ENCODE measurements around the gene CCNG1. TPM values are rescaled to one million over a fixed set of nuclear protein-coding genes. Genes with fewer than 3 reads are reported as not detected.

Gene CCNG1
- total RNA-seq, 1 donor from 2014 or later: 214 TPM

- Histone ChIP-seq H3K9ac (ENCODE audit: low read length) (no peak overlapping the region), H4K20me1 (ENCODE audit: insufficient read depth, low read length) (no peaks in the 10 kb centered on the region), H3K4me1 (ENCODE audit: insufficient read depth, low read length) (no peaks in the 10 kb centered on the region), H3K4me2 (ENCODE audit: low read length) (no peak overlapping the region), H3K4me3 (ENCODE audit: insufficient read depth, low read depth, low read length) (no peak overlapping the region), H2AFZ (ENCODE audit: low read depth, low read length) (no peak overlapping the region), H3K36me3 (ENCODE audit: insufficient read depth, low read length) (peaks cover 16% of the 10 kb centered on the region), H3K27me3 (ENCODE audit: insufficient read depth, low read length) (no peaks in the 10 kb centered on the region), H3K9me3 (ENCODE audit: insufficient read depth, low read depth, low read length) (no peaks in the 10 kb centered on the region), H3K79me2 (ENCODE audit: insufficient read depth, low read length) (no peaks in the 10 kb centered on the region), H3K27ac (ENCODE audit: low read depth, low read length) (no peak overlapping the region)
- no peaks in the 10 kb centered on the region for H3K27me3 Mint-ChIP-seq (ENCODE audit: low read depth, unreplicated experiment)
- H3K27ac Mint-ChIP-seq (ENCODE audit: unreplicated experiment): no peak overlapping the region
- no peaks in the 10 kb centered on the region for H3K36me3 Mint-ChIP-seq (ENCODE audit: low read depth, unreplicated experiment)
- TF ChIP-seq CTCF (IDR thresholded peaks at IDR 0.05; ENCODE audit: insufficient read depth, low read depth, low read length): no peak
- TF ChIP-seq EZH2 (IDR thresholded peaks at IDR 0.05; ENCODE audit: insufficient read depth, low read length): no peak
- FAIRE-seq (no peak), DNase-seq (ENCODE audit: low read depth) (no peak)
- no peaks in the 10 kb centered on the region for H3K9me3 Mint-ChIP-seq (ENCODE audit: unreplicated experiment)
- H3K4me3 Mint-ChIP-seq (ENCODE audit: unreplicated experiment): no peak overlapping the region
- peaks cover 9% of the 10 kb centered on the region for H3K4me1 Mint-ChIP-seq (ENCODE audit: low read depth, unreplicated experiment)
Measured at GRCh38 chr5:163475411-163475810, 38.0 kb downstream of the CCNG1 start.

- Mint-ChIP-seq H3K36me3 (ENCODE audit: low read depth, unreplicated experiment) (no peaks in the 10 kb centered on the region), H3K4me3 (ENCODE audit: unreplicated experiment) (no peak overlapping the region), H3K27me3 (ENCODE audit: low read depth, unreplicated experiment) (no peaks in the 10 kb centered on the region), H3K27ac (ENCODE audit: unreplicated experiment) (no peak overlapping the region), H3K4me1 (ENCODE audit: low read depth, unreplicated experiment) (peaks cover 9% of the 10 kb centered on the region), H3K9me3 (ENCODE audit: unreplicated experiment) (no peaks in the 10 kb centered on the region)
- DNase-seq (ENCODE audit: low read depth) (peak; percentile 20), FAIRE-seq (no peak)
- no peaks in the 10 kb centered on the region for H3K4me1 ChIP-seq (ENCODE audit: insufficient read depth, low read length)
- no peak overlapping the region for H3K4me2 ChIP-seq (ENCODE audit: low read length)
- H3K27me3 ChIP-seq (ENCODE audit: insufficient read depth, low read length): no peaks in the 10 kb centered on the region
- no peak overlapping the region for H3K9ac ChIP-seq (ENCODE audit: low read length)
- no peak overlapping the region for H3K4me3 ChIP-seq (ENCODE audit: insufficient read depth, low read depth, low read length)
- H3K27ac ChIP-seq (ENCODE audit: low read depth, low read length): no peak overlapping the region
- H4K20me1 ChIP-seq (ENCODE audit: insufficient read depth, low read length): no peaks in the 10 kb centered on the region
- H2AFZ ChIP-seq (ENCODE audit: low read depth, low read length): no peak overlapping the region
- TF ChIP-seq CTCF (IDR thresholded peaks at IDR 0.05; ENCODE audit: insufficient read depth, low read depth, low read length) (no peak), EZH2 (IDR thresholded peaks at IDR 0.05; ENCODE audit: insufficient read depth, low read length) (no peak)
- no peaks in the 10 kb centered on the region for H3K9me3 ChIP-seq (ENCODE audit: insufficient read depth, low read depth, low read length)
- H3K36me3 ChIP-seq (ENCODE audit: insufficient read depth, low read length): peaks cover 7% of the 10 kb centered on the region
- H3K79me2 ChIP-seq (ENCODE audit: insufficient read depth, low read length): no peaks in the 10 kb centered on the region
Measured at GRCh38 chr5:163478126-163478981, 41.0 kb downstream of the CCNG1 start.

GRCh38 chr5:163478982-163479271 lies 41.5 kb downstream of the CCNG1 start:
- H3K9me3 Mint-ChIP-seq (ENCODE audit: unreplicated experiment): no peaks in the 10 kb centered on the region

More at GRCh38 chr5:163478982-163479271, 41.5 kb downstream of the CCNG1 start:
- no peak overlapping the region for H3K27ac Mint-ChIP-seq (ENCODE audit: unreplicated experiment)
- DNase-seq (ENCODE audit: low read depth) (no peak), FAIRE-seq (no peak)
- H3K4me1 Mint-ChIP-seq (ENCODE audit: low read depth, unreplicated experiment): peaks cover 9% of the 10 kb centered on the region
- Histone ChIP-seq H3K4me2 (ENCODE audit: low read length) (no peak overlapping the region), H4K20me1 (ENCODE audit: insufficient read depth, low read length) (no peaks in the 10 kb centered on the region), H3K4me3 (ENCODE audit: insufficient read depth, low read depth, low read length) (no peak overlapping the region), H3K36me3 (ENCODE audit: insufficient read depth, low read length) (peaks cover 4% of the 10 kb centered on the region), H3K27me3 (ENCODE audit: insufficient read depth, low read length) (no peaks in the 10 kb centered on the region), H3K9ac (ENCODE audit: low read length) (no peak overlapping the region), H3K4me1 (ENCODE audit: insufficient read depth, low read length) (no peaks in the 10 kb centered on the region), H3K79me2 (ENCODE audit: insufficient read depth, low read length) (no peaks in the 10 kb centered on the region), H3K27ac (ENCODE audit: low read depth, low read length) (no peak overlapping the region), H2AFZ (ENCODE audit: low read depth, low read length) (no peak overlapping the region), H3K9me3 (ENCODE audit: insufficient read depth, low read depth, low read length) (no peaks in the 10 kb centered on the region)
- H3K27me3 Mint-ChIP-seq (ENCODE audit: low read depth, unreplicated experiment): no peaks in the 10 kb centered on the region
- no peaks in the 10 kb centered on the region for H3K36me3 Mint-ChIP-seq (ENCODE audit: low read depth, unreplicated experiment)
- TF ChIP-seq EZH2 (IDR thresholded peaks at IDR 0.05; ENCODE audit: insufficient read depth, low read length) (no peak), CTCF (IDR thresholded peaks at IDR 0.05; ENCODE audit: insufficient read depth, low read depth, low read length) (no peak)
- no peak overlapping the region for H3K4me3 Mint-ChIP-seq (ENCODE audit: unreplicated experiment)

Measured in astrocyte (in vitro differentiated cells and primary cell).